GM23248 (cell line): Measurements from ENCODE around the gene KRTAP10-9. TPM values are rescaled to one million over a fixed set of nuclear protein-coding genes. Genes with fewer than 3 reads are reported as not detected.
"Not testable (repeated sequence)": the region's sequence is repeated elsewhere in the genome, so short reads cannot be mapped to it uniquely, and the experiment has no call there.

Source experiments
- DNase-seq: peaks from one replicate; pipeline ENCODE4 v3.0.0-alpha.2; 2015
- H2AFZ ChIP-seq: fragments of 200-600 bp; sonication (generic); 2 replicates; pipeline ENCODE4 v1.6.1; 2016; ENCODE audit warnings: antibody characterized with exemption
- H3F3A ChIP-seq: fragments of 200-600 bp; sonication (generic); 2 replicates; pipeline ENCODE4 v1.6.1; 2016; ENCODE audit warnings: mild to moderate bottlenecking, antibody characterized with exemption, mixed run types; ENCODE audit not compliant: insufficient read depth
- H3K27ac ChIP-seq: fragments of 200-600 bp; sonication (generic); 2 replicates; pipeline ENCODE4 v1.5.1; 2016; ENCODE audit warnings: mild to moderate bottlenecking
- H3K27me3 ChIP-seq: fragments of 200-600 bp; sonication (generic); replicated peaks from 2 replicates; pipeline ENCODE4 v1.6.1; 2016; ENCODE audit warnings: mild to moderate bottlenecking; ENCODE audit not compliant: insufficient read depth
- H3K36me3 ChIP-seq: fragments of 200-600 bp; sonication (generic); 2 replicates; pipeline ENCODE4 v1.6.1; 2016; ENCODE audit warnings: low read depth, mild to moderate bottlenecking
- H3K4me1 ChIP-seq: fragments of 200-600 bp; sonication (generic); 2 replicates; pipeline ENCODE4 v1.6.1; 2016; ENCODE audit warnings: mild to moderate bottlenecking; ENCODE audit not compliant: insufficient read depth
- H3K4me2 ChIP-seq: fragments of 200-600 bp; sonication (generic); one replicate; pipeline ENCODE4 v1.6.1; 2016; ENCODE audit warnings: mild to moderate bottlenecking; ENCODE audit not compliant: unreplicated experiment
- H3K4me3 ChIP-seq: fragments of 200-600 bp; sonication (generic); 2 replicates; pipeline ENCODE4 v1.5.1; 2016; ENCODE audit warnings: mild to moderate bottlenecking
- H3K79me2 ChIP-seq: fragments of 200-600 bp; sonication (generic); 2 replicates; pipeline ENCODE4 v1.6.1; 2016; ENCODE audit warnings: mild to moderate bottlenecking; ENCODE audit not compliant: insufficient read depth
- H3K9ac ChIP-seq: fragments of 200-600 bp; sonication (generic); 2 replicates; pipeline ENCODE4 v1.6.1; 2016; ENCODE audit warnings: mild to moderate bottlenecking
- H3K9me2 ChIP-seq: fragments of 200-600 bp; sonication (generic); 2 replicates; pipeline ENCODE4 v1.6.1; 2016; ENCODE audit warnings: mixed run types, mild to moderate bottlenecking, moderate library complexity; ENCODE audit not compliant: insufficient read depth
- H3K9me3 ChIP-seq: fragments of 200-600 bp; sonication (generic); one replicate; pipeline ENCODE4 v1.6.1; 2017; ENCODE audit warnings: low read depth
- H4K20me1 ChIP-seq: fragments of 200-600 bp; sonication (generic); 2 replicates; pipeline ENCODE4 v1.6.0; 2016; ENCODE audit not compliant: insufficient read depth
- EZH2 ChIP-seq: fragments of 200-600 bp; sonication (generic); IDR thresholded peaks from 2 replicates; pipeline ENCODE4 v1.6.1; 2018; ENCODE audit warnings: antibody characterized with exemption, mild to moderate bottlenecking; ENCODE audit not compliant: insufficient read depth, poor library complexity, severe bottlenecking
- EZH2phosphoT487 ChIP-seq: fragments of 200-600 bp; sonication (generic); IDR thresholded peaks from 2 replicates; pipeline ENCODE4 v1.6.1; 2018; ENCODE audit warnings: antibody characterized with exemption, moderate library complexity, mild to moderate bottlenecking, low read depth; ENCODE audit not compliant: insufficient read depth
- WGBS, 2 experiments: methylation state at CpG; one replicate each; pipeline ENCODE4 v1.1.6; 2015 to 2017; ENCODE audit warnings: low lambda C conversion rate in 2 of 2, low coverage in 1 of 2; ENCODE audit errors: missing lambda C conversion rate in 2 of 2; 5-methylcytosine and 5-hydroxymethylcytosine counted together
- in situ Hi-C: fragments of 300-500 bp; cut with MboI; formaldehyde crosslinking; loops from 2 replicates; pipeline ENCODE4 v1.15.0; 2020
- polyA plus RNA-seq: library from polyadenylated mRNA; unstranded; fragments of >200 nt; fragmentation: Nextera tagmentation; extraction: Ambion mirVana; gene quantifications from 2 replicates; pipeline ENCODE4 v1.2.1, GENCODE V29; 2016
- total RNA-seq: library from RNA; depleted of rRNA; stranded (reverse); fragments of >200 nt; shearing (Covaris generic); gene quantifications from 2 replicates; pipeline ENCODE4 v1.2.3, GENCODE V29; 2014

Gene KRTAP10-9
- total and polyA plus RNA-seq, 2 experiments from 2014 or later = not detected

- no peaks in the 10 kb centered on the region for H3K4me1 ChIP-seq
- WGBS, 2 experiments = 6 to 11% methylated on average over 9 of the region's 9 CpGs
- peak; percentile 34 for DNase-seq
- no peaks in the 10 kb centered on the region for H3K36me3 ChIP-seq
- H3K4me3 ChIP-seq = no peak overlapping the region
- no peak overlapping the region for H3K4me2 ChIP-seq
- H3K9me2 ChIP-seq = no peaks in the 10 kb centered on the region
- in situ Hi-C loops = loop anchor here (25.0 kb wide), 1 partner anchor 534 kb away; no protein-coding TSS in a partner anchor
- H3F3A ChIP-seq = no peaks in the 10 kb centered on the region
- peaks cover 15% of the 10 kb centered on the region for H3K27me3 ChIP-seq
- TF ChIP-seq EZH2 = no peak
- TF ChIP-seq EZH2phosphoT487 = no peak
- no peak overlapping the region for H3K9ac ChIP-seq
- H2AFZ ChIP-seq = no peak overlapping the region
- no peak overlapping the region for H3K27ac ChIP-seq
- H3K79me2 ChIP-seq = no peaks in the 10 kb centered on the region
- no peaks in the 10 kb centered on the region for H3K9me3 ChIP-seq
- no peaks in the 10 kb centered on the region for H4K20me1 ChIP-seq
These were observed 30.7 kb upstream of the KRTAP10-9 start for GRCh38 chr21:44596068-44596725.

DNA sequence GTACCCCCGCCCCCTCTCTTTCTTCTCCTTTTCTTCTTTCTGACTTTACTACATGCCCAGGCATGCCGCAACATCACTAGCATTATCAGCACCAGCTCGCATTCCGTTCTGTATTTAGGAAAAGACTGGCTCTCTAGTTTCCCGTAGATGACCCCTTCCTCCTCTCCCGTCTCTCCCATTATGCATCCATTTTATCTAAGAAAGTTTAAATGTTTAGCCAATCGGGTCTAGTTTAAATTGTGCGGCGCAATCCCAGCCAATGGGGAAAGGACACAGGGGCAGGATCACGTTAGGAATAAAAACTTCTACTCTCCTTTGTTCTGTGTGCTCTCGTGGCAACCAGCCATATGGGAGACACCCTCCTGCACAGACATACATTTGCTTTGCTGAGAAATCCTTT, 28.8 kb upstream of the KRTAP10-9 start:
- in situ Hi-C loops = loop anchor here (25.0 kb wide), 1 partner anchor 536 kb away; no protein-coding TSS in a partner anchor
- H2AFZ ChIP-seq = no peak overlapping the region

GRCh38 chr21:44599264-44600029, 27.4 kb upstream of the KRTAP10-9 start:
- no peaks in the 10 kb centered on the region for H3K79me2 ChIP-seq
- TF ChIP-seq EZH2phosphoT487 (no peak), EZH2 (no peak)
- H3F3A ChIP-seq = no peaks in the 10 kb centered on the region
- no peak overlapping the region for H3K27ac ChIP-seq
- no peak overlapping the region for H3K9ac ChIP-seq
- in situ Hi-C loops = loop anchor here (25.0 kb wide), 1 partner anchor 537 kb away; no protein-coding TSS in a partner anchor
- no peak for DNase-seq
- no peaks in the 10 kb centered on the region for H3K9me2 ChIP-seq
- peaks cover 20% of the 10 kb centered on the region for H3K27me3 ChIP-seq
- no peaks in the 10 kb centered on the region for H3K9me3 ChIP-seq
- WGBS, 2 experiments = 45 to 52% methylated on average over 8 of the region's 8 CpGs
- H3K4me2 ChIP-seq = no peak overlapping the region
- H4K20me1 ChIP-seq = no peaks in the 10 kb centered on the region
- H3K4me1 ChIP-seq = no peaks in the 10 kb centered on the region
- H3K36me3 ChIP-seq = no peaks in the 10 kb centered on the region
- no peak overlapping the region for H2AFZ ChIP-seq
- H3K4me3 ChIP-seq = no peak overlapping the region

More for the DNA sequence above, 28.8 kb upstream of the KRTAP10-9 start:
- H3K9ac ChIP-seq = no peak overlapping the region
- H3K4me1 ChIP-seq = no peaks in the 10 kb centered on the region
- no peaks in the 10 kb centered on the region for H4K20me1 ChIP-seq
- no peaks in the 10 kb centered on the region for H3K36me3 ChIP-seq
- H3K27me3 ChIP-seq = peaks cover 15% of the 10 kb centered on the region
- H3K9me2 ChIP-seq = no peaks in the 10 kb centered on the region
- H3F3A ChIP-seq = no peaks in the 10 kb centered on the region
- TF ChIP-seq EZH2 (no peak), EZH2phosphoT487 (no peak)
- DNase-seq = no peak
- H3K9me3 ChIP-seq = no peaks in the 10 kb centered on the region
- no peaks in the 10 kb centered on the region for H3K79me2 ChIP-seq
- 59 to 60% methylated on average over 11 of the region's 11 CpGs for WGBS, 2 experiments
- no peak overlapping the region for H3K4me2 ChIP-seq
- no peak overlapping the region for H3K4me3 ChIP-seq
- no peak overlapping the region for H3K27ac ChIP-seq

GRCh38 chr21:44600118-44600978, 26.5 kb upstream of the KRTAP10-9 start, which contains the start of gene KRTAP10-7:
Gene KRTAP10-7 (plus strand): TSS chr21:44600597. CDS start chr21:44600622, 25 bp downstream.
- DNase-seq, H3K36me3 ChIP-seq, H3K4me2 ChIP-seq, H3K9me2 ChIP-seq, H2AFZ ChIP-seq, H3K9me3 ChIP-seq, H3K4me1 ChIP-seq, H3K9ac ChIP-seq, H3K79me2 ChIP-seq, H3K27ac ChIP-seq, H3F3A ChIP-seq, H3K4me3 ChIP-seq, in situ Hi-C loops, H4K20me1 ChIP-seq: not testable (repeated sequence)
- peaks cover 21% of the 10 kb centered on the region for H3K27me3 ChIP-seq
- 41 to 45% methylated on average over 21 to 22 of the region's 23 CpGs for WGBS, 2 experiments

DNA sequence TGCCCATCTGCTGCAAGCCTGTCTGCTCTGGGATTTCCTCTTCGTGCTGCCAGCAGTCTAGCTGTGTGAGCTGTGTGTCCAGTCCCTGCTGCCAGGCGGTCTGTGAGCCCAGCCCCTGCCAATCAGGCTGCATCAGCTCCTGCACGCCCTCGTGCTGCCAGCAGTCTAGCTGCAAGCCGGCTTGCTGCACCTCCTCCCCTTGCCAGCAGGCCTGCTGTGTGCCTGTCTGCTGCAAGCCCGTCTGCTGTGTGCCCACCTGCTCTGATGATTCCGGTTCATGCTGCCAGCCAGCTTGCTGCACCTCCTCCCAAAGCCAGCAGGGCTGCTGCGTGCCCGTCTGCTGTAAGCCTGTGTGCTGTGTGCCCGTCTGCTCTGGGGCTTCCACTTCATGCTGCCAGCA, 25.8 kb upstream of the KRTAP10-9 start:
- in situ Hi-C loops = not testable (repeated sequence)
- 19 to 22% methylated on average over 9 to 10 of the region's 10 CpGs for WGBS, 2 experiments

More for the DNA sequence above, 25.8 kb upstream of the KRTAP10-9 start:
- DNase-seq, H3K4me1 ChIP-seq, H3K36me3 ChIP-seq, H4K20me1 ChIP-seq, H3K9me3 ChIP-seq, H3K9ac ChIP-seq, H3F3A ChIP-seq, H3K79me2 ChIP-seq, H2AFZ ChIP-seq, H3K4me3 ChIP-seq, H3K4me2 ChIP-seq, H3K9me2 ChIP-seq, H3K27ac ChIP-seq: not testable (repeated sequence)
- H3K27me3 ChIP-seq = peaks cover 21% of the 10 kb centered on the region; the same call in 1 of the 2 replicates
